GM18907 (cell line): ENCODE measurements around the gene MXD3.
"Not testable (repeated sequence)": the region's sequence is repeated elsewhere in the genome, so short reads cannot be mapped to it uniquely, and the experiment has no call there.

Experiments
- ATAC-seq: cut with Tn5 transposase; IDR thresholded peaks from one replicate; pipeline ENCODE4 v1.9.1; 2021; ENCODE audit warnings: mild to moderate bottlenecking, moderate library complexity; ENCODE audit not compliant: unreplicated experiment

The MXD3 gene

GRCh38 chr5:177271113-177271512 is 40.6 kb downstream of the MXD3 start:
- ATAC-seq, result no peak

GRCh38 chr5:177270653-177271052 is 41.0 kb downstream of the MXD3 start:
- ATAC-seq, result no peak

- no peak for ATAC-seq
Observed at GRCh38 chr5:177269976-177270375, 41.7 kb downstream of the MXD3 start.

DNA sequence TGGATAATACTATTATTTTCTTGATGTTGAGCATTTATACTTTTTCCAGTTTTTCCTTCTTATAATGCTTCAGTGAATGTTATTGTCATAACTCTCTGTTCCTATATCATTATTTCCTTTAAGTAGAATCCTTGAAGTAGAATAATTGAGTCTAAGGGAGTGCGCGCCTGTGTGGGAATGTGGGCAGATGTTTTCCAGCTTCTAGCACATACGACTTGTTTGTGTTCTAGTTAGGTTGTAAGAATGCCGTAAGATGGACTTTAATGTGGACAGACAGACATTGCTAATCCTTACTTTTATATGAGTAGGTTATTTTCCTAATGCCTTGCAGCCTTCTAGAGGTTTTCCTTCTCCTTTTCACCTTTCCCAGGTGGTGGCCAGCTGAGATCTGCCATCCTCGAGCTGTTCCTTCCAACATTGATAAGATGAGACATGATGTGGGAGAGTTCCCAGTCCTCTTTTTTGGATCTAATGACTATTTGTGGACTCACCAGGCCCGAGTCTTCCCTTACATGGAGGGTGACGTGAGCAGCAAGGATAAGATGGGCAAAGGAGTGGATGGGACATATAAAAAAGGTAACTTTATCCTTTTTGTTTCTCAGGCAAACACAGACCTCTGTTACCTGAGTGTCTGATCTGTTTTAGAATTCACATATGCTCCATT is 42.3 kb downstream of the MXD3 start:
- no peak for ATAC-seq

DNA sequence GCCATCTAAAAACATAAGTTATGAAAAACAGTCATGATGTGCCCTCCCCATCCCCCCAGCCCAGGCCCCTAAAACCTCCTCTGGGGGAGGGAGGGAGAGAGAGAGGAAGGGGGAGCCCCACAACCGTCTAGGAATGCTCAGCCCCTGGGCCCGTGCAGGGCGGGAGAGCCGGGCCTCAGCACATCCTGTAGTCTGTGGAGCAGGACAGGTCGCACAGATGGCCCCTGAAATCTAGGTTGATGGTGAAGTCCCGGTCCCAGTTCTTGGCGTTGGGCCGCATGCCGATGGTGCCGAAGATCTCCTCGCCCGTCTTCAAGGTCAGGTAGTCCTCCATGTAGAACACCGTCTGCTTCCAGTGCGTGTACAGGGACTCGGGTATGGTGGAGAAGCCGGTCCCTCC is 46.3 kb downstream of the MXD3 start:
- no peak for ATAC-seq

- no peak for ATAC-seq
Observed at GRCh38 chr5:177264178-177264577, 47.5 kb downstream of the MXD3 start.

DNA sequence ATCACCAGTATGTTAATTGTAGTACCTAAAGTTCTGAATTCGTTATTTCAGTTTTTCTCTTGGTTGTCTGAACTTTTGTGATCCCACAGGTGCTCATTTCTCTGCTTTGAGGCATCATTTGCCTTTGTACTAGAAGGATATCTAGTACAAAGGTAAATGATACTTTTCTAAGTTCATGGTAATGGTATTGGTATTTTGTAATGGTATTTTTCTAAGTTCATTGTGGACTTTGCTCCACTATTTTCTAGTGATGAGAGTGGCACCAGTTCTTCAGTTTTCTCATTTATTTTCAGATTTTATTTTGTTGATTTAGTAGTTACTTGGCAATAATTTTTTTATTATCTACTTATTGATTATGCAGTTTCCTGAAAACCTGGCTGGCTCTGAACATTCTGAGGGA is 50.2 kb downstream of the MXD3 start:
- no peak for ATAC-seq

DNA sequence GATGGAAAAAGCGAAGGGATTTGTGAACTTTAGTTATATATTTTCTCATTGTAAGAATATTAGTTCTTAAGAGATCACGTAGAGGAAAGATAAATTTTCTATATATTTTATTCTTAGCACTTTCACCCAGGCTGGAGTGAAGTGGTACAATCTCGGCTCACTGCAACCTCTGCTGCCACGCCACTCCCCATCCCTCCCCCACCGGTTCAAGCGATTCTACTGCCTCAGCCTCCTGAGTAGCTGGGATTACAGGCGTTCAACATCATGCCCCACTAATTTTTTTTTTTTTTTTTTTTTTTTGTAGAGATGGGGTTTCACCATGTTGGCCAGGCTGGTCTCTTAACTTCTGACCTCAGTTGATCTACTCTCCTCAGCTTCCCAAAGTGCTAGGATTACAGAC is 50.7 kb downstream of the MXD3 start:
- no peak for ATAC-seq

GRCh38 chr5:177258711-177259110 is 53.0 kb downstream of the MXD3 start:
- ATAC-seq, result not testable (repeated sequence)
